PFSK-1 (cell line): Measurements from ENCODE around the gene HBE1.

ENCODE experiments used
- POLR2AphosphoS5 ChIP-seq: IDR thresholded peaks from 2 replicates; pipeline ENCODE4 v1.6.1; 2012; ENCODE audit warnings: low read depth, mild to moderate bottlenecking, control low read depth, low read length, moderate library complexity
- SIN3A ChIP-seq: IDR thresholded peaks from 2 replicates; pipeline ENCODE4 v1.6.1; 2012; ENCODE audit warnings: mild to moderate bottlenecking, low read length, moderate library complexity, borderline replicate concordance; ENCODE audit not compliant: insufficient read depth
- TAF1 ChIP-seq: IDR thresholded peaks from 2 replicates; pipeline ENCODE4 v1.6.1; 2012; ENCODE audit warnings: low read length, control low read depth, borderline replicate concordance; ENCODE audit not compliant: insufficient read depth

- TF ChIP-seq SIN3A (no peak), POLR2AphosphoS5 (no peak), TAF1 (no peak)
Observed at GRCh38 chr11:5251746-5252145, 18.0 kb downstream of the HBE1 start.
